ENCODE results near the gene IFT25. TPM values are rescaled to one million over a fixed set of nuclear protein-coding genes. Genes with fewer than 3 reads are reported as not detected.

IFT25 gene
- total RNA-seq, 2 experiments from 2014 or later, result 12.8 to 13.1 TPM

Other genes starting within 250 kb of the IFT25 start
- gene GLIS1, start 206.5 kb downstream of the IFT25 start, total RNA-seq, result not detected
- 1 to 10 TPM; 6.1 to 6.6 TPM for gene NDC1, start 107.4 kb downstream of the IFT25 start, total RNA-seq
- 1 to 10 TPM; 4.6 to 5.4 TPM for gene YIPF1, start 55.9 kb downstream of the IFT25 start, total RNA-seq
- not detected for gene DIO1, start 51.5 kb downstream of the IFT25 start, total RNA-seq
- 1 to 10 TPM; 4.3 to 4.7 TPM for gene LRRC42, start 651 bp upstream of the IFT25 start, total RNA-seq
- not detected for gene LDLRAD1, start 72.5 kb upstream of the IFT25 start, total RNA-seq
- gene TMEM59, start 107.5 kb upstream of the IFT25 start, total RNA-seq, result 100 to 1,000 TPM; 125 to 142 TPM
- gene TCEANC2, start 107.9 kb upstream of the IFT25 start, total RNA-seq, result 1 to 10 TPM; 1.8 to 2.1 TPM
- not detected for gene CDCP2, start 207.3 kb upstream of the IFT25 start, total RNA-seq